ENCODE results near the gene B3GALT4. TPM values are rescaled to one million over a fixed set of nuclear protein-coding genes. Genes with fewer than 3 reads are reported as not detected.

Gene B3GALT4
- total and polyA plus RNA-seq, 2 of the 13 experiments (the other 11 are each of a cell fraction or from before 2014, with no cell fraction given): 0.04 to 0.27 TPM

DNA sequence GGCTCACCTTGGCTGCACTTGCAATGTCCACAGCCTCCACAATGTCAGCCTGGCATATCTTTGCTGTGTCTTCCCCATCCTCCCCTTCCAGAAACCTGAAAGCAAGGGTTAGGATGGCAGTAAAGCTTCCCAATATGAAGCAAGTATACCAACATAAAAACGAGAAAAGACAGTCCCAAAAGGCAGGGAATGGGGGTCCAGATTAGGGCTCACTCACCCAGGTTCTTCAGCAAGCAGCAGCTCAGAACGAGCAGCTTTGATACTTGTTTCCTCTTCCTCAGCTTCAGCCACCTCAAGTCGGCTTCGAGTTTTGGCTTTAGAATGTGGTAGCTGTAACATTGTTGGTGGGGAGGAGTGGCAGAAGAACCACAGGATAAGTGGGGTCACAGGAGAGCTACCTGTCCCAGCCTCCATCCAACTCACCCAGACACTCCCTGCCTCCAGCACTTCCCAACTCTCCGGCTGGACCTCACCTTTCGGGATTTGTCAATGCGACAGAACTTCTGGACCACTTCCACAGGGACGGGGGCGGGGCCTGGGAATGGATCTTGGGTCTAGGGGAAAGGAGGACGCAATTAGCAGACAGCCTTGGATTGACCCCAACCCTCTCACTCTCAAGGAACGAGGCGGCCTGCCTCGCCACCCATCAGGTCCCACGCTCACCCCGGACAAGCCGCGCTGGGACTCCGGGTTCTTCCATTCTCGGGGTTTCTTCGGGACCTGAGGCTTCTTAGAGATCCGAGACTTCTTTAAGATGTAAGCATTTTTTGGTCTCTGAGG lies 11.4 kb downstream of the B3GALT4 start (continued):
- TF ChIP-seq, protein P1, sequence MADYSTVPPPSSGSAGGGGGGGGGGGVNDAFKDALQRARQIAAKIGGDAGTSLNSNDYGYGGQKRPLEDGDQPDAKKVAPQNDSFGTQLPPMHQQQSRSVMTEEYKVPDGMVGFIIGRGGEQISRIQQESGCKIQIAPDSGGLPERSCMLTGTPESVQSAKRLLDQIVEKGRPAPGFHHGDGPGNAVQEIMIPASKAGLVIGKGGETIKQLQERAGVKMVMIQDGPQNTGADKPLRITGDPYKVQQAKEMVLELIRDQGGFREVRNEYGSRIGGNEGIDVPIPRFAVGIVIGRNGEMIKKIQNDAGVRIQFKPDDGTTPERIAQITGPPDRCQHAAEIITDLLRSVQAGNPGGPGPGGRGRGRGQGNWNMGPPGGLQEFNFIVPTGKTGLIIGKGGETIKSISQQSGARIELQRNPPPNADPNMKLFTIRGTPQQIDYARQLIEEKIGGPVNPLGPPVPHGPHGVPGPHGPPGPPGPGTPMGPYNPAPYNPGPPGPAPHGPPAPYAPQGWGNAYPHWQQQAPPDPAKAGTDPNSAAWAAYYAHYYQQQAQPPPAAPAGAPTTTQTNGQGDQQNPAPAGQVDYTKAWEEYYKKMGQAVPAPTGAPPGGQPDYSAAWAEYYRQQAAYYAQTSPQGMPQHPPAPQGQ (CRISPR knock-in tag; IDR thresholded peaks at IDR 0.05; ENCODE audit: borderline replicate concordance): no peak
- TF ChIP-seq SKI (IDR thresholded peaks at IDR 0.05; ENCODE audit: partially characterized antibody) (no peak), PRPF4 (IDR thresholded peaks at IDR 0.05; ENCODE audit: low read depth, low read length, poor library complexity, severe bottlenecking) (no peak), PHF21A (CRISPR knock-in tag; IDR thresholded peaks at IDR 0.05) (no peak), ZNF563 (CRISPR knock-in tag; IDR thresholded peaks at IDR 0.05) (peak; percentile 2; the same call in 1 of the 2 replicates), ZNF788 (CRISPR knock-in tag; IDR thresholded peaks at IDR 0.05; ENCODE audit: borderline replicate concordance) (0 out of 2 replicates have a peak, but pooled peaks have one; percentile 34), NFKB2 (CRISPR knock-in tag; IDR thresholded peaks at IDR 0.05; ENCODE audit: borderline replicate concordance) (peak; percentile 39; the same call in 1 of the 2 replicates), FLYWCH1 (CRISPR knock-in tag; IDR thresholded peaks at IDR 0.05) (no peak), ZBTB20 (CRISPR knock-in tag; IDR thresholded peaks at IDR 0.05; ENCODE audit: borderline replicate concordance, low read depth) (peak; percentile 18; the same call in 1 of the 2 replicates), GLI4 (CRISPR knock-in tag; IDR thresholded peaks at IDR 0.05; ENCODE audit: borderline replicate concordance) (peak; percentile 73; the same call in 1 of the 2 replicates), ZBTB38 (CRISPR knock-in tag; IDR thresholded peaks at IDR 0.05) (0 out of 2 replicates have a peak, but pooled peaks have one; percentile 11)
- TF ChIP-seq, protein P2, sequence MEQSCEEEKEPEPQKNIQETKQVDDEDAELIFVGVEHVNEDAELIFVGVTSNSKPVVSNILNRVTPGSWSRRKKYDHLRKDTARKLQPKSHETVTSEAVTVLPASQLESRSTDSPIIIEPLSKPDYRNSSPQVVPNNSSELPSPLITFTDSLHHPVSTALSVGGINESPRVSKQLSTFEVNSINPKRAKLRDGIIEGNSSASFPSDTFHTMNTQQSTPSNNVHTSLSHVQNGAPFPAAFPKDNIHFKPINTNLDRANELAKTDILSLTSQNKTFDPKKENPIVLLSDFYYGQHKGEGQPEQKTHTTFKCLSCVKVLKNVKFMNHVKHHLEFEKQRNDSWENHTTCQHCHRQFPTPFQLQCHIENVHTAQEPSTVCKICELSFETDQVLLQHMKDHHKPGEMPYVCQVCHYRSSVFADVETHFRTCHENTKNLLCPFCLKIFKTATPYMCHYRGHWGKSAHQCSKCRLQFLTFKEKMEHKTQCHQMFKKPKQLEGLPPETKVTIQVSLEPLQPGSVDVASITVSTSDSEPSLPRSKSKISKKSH (CRISPR knock-in tag; IDR thresholded peaks at IDR 0.05; ENCODE audit: borderline replicate concordance): 0 out of 2 replicates have a peak, but pooled peaks have one; percentile 17
- TF ChIP-seq, protein P3, sequence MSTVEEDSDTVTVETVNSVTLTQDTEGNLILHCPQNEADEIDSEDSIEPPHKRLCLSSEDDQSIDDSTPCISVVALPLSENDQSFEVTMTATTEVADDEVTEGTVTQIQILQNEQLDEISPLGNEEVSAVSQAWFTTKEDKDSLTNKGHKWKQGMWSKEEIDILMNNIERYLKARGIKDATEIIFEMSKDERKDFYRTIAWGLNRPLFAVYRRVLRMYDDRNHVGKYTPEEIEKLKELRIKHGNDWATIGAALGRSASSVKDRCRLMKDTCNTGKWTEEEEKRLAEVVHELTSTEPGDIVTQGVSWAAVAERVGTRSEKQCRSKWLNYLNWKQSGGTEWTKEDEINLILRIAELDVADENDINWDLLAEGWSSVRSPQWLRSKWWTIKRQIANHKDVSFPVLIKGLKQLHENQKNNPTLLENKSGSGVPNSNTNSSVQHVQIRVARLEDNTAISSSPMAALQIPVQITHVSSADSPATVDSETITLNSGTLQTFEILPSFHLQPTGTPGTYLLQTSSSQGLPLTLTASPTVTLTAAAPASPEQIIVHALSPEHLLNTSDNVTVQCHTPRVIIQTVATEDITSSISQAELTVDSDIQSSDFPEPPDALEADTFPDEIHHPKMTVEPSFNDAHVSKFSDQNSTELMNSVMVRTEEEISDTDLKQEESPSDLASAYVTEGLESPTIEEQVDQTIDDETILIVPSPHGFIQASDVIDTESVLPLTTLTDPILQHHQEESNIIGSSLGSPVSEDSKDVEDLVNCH (CRISPR knock-in tag; IDR thresholded peaks at IDR 0.05): no peak
- TF ChIP-seq, protein P4, sequence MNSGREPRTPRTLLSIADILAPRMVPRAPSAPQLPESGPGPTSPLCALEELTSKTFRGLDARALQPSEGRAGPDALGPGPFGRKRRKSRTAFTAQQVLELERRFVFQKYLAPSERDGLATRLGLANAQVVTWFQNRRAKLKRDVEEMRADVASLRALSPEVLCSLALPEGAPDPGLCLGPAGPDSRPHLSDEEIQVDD (CRISPR knock-in tag; IDR thresholded peaks at IDR 0.05; ENCODE audit: borderline replicate concordance): 0 out of 2 replicates have a peak, but pooled peaks have one; percentile 60
- TF ChIP-seq, protein P5, sequence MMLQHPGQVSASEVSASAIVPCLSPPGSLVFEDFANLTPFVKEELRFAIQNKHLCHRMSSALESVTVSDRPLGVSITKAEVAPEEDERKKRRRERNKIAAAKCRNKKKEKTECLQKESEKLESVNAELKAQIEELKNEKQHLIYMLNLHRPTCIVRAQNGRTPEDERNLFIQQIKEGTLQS (CRISPR knock-in tag; IDR thresholded peaks at IDR 0.05): no peak
